ENCODE data around the gene ITSN1.

ITSN1 gene

DNA sequence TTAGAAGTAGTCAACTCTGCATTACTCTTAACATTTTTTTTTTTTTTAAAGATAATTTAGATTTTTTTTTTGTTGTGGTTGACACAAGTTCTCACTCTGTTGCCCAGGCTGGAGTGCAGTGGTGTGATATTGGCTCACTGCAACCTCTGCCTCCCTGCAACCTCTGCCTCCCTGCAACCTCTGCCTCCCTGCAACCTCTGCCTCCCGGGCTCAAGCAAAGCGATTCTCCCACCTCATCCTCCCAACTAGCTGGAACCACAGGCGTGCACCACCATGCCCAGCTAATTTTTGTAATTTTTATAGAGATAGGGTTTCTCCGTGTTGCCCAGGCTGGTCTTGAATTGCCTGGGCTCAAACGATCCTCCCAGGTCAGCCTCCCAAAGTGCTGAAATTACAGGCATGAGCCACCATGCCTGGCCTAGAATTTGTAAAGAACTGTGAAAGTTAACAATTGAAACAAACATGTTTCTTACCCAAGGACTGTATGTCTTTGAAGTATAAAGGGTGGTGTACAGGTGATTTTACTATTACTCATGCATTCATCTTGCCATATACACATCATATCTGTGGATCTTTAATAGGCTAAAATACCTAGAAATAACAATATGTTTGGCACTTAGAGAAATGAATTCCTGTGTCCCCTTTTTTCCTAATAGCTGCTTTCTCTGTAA is 158.6 kb downstream of the ITSN1 start:
- no peak for DNase-seq (ENCODE audit: extremely low spot score)
- TF ChIP-seq, protein P1, sequence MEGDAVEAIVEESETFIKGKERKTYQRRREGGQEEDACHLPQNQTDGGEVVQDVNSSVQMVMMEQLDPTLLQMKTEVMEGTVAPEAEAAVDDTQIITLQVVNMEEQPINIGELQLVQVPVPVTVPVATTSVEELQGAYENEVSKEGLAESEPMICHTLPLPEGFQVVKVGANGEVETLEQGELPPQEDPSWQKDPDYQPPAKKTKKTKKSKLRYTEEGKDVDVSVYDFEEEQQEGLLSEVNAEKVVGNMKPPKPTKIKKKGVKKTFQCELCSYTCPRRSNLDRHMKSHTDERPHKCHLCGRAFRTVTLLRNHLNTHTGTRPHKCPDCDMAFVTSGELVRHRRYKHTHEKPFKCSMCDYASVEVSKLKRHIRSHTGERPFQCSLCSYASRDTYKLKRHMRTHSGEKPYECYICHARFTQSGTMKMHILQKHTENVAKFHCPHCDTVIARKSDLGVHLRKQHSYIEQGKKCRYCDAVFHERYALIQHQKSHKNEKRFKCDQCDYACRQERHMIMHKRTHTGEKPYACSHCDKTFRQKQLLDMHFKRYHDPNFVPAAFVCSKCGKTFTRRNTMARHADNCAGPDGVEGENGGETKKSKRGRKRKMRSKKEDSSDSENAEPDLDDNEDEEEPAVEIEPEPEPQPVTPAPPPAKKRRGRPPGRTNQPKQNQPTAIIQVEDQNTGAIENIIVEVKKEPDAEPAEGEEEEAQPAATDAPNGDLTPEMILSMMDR (IDR thresholded peaks at IDR 0.05; ENCODE audit: control extremely low read depth, extremely low read depth, low read depth, missing control alignments), result no peak
- ChIA-PET CTCF (interaction anchor here (0.6 kb wide), 1 partner anchor 10 kb away, joined by 3 read pairs; no protein-coding TSS in a partner anchor), POLR2A (no interaction called here)

DNA sequence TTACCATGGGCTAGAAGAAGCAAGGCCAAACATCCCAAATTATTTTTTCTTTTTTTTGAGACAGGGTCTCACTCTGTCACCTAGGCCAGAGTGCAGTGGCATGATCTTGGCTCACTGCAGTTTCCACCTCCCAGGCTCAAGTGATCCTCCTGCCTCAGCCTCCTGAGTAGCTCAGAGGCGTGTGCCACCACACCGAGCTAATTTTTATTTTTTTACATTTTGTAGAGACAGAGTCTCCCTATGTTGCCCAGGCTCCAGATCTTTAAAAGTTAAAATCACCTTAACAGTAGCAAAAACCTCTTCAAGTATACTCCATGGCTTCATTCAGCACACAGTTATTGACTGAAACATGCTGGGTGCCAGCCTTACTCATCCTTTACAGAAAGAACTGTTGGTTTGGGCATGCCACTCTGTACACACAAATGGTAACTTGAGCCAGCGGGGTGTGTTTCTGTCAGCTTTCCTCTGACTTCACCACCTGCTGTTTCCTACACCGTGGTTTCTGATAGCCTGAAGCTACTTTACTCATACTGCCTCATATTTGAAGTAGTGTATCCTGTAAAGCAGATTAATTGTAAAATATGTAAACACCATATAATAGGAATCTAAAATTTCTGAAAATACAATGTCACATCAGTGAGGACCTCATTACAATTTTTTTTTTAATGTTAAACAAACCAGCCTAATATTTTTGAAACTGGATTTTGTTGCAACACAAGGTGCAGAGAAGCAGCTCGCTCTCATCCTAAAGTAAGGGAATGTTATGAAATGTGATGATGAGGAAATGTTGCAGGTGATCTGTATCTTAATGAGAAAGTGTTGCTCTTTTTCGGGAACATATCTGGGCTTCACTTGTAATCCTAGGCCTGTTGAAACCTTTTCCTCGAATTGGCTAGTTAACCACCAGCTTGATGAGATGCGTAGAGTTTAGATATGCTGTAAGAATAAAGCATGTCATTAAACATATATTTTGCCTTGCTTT is 159.4 kb downstream of the ITSN1 start:
- ChIA-PET POLR2A (no interaction called here), CTCF (interaction anchor here (0.6 to 1.3 kb wide), 2 partner anchors 10 to 21 kb away, joined by 3 read pairs; no protein-coding TSS in a partner anchor)
- DNase-seq (ENCODE audit: extremely low spot score), result no peak
- TF ChIP-seq, protein P1 (IDR thresholded peaks at IDR 0.05; ENCODE audit: control extremely low read depth, extremely low read depth, low read depth, missing control alignments), result no peak

DNA sequence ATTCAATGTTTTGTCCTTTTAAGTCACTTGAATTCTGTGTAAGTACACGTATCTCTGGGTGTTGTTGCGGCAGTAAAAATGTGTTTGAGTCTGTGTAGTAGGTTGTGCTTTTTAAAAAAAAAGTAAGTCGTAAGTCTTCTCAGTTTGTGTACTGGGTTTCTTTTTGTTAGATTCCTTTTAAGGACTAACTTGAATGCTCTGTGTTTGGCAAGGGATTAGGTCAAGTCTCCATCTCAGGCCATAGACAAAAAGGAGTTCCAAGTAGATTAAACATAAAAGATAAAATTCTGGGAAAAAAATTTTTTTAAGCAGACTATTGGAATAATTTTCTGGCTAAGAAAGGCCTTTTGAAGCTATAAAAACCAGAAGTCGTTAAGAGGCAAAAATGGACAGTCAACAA is 160.2 kb downstream of the ITSN1 start:
- POLR2A ChIA-PET, result no interaction called here
- CTCF ChIA-PET, result interaction anchor here (1.3 kb wide), 1 partner anchor 22 kb away, joined by 3 read pairs; no protein-coding TSS in a partner anchor
- TF ChIP-seq, protein P1 (IDR thresholded peaks at IDR 0.05; ENCODE audit: control extremely low read depth, extremely low read depth, low read depth, missing control alignments), result no peak
- no peak for DNase-seq (ENCODE audit: extremely low spot score)

DNA sequence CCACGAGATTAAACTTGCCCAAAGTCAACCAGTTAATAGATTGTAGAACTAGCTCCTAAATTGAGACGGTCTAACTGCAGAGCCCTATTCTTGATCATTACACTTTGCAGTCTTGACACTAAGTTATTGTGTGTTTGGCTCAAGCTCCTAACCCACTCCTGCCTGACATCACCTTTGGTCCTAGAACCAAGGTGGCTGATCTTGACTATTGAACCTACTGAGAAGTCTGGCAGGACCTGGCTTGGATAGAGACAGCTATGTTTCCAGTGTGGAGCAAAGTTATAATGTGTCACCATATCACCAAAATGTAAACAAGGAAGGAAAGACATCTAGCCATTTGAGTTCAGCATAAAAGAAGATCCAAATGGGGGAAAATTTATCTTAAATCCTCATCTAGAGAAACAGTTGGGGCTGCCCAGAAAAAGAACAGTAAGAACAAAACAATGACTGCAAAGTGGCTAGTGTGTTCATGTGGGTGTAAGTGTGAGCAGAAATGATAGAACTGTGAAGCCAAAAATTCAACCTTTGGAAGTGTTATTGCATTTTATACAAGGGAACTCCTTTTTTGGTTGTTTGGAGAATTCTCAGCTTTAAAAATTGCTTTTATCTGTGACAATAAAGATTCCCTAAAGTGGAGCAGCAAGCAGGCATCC is 166.5 kb downstream of the ITSN1 start:
- TF ChIP-seq, protein P1 (IDR thresholded peaks at IDR 0.05; ENCODE audit: control extremely low read depth, extremely low read depth, low read depth, missing control alignments), result no peak
- no peak for DNase-seq (ENCODE audit: extremely low spot score)
- CTCF ChIA-PET, result interaction anchor here (1.7 kb wide), 2 partner anchors 12 to 20 kb away, joined by 5 read pairs; no protein-coding TSS in a partner anchor
- POLR2A ChIA-PET, result no interaction called here

DNA sequence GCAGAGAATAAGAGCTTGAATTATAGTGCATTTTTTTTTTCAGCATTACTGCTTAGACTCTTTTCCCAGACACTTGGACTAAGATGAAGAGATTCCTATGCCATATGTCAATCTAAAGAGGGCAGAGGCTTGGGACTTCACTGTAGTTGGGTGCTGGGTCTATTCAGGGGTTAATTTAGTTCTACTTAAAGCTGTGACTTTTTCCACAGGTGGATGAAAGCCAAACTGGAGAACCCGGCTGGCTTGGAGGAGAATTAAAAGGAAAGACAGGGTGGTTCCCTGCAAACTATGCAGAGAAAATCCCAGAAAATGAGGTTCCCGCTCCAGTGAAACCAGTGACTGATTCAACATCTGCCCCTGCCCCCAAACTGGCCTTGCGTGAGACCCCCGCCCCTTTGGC is 168.5 kb downstream of the ITSN1 start:
- CTCF ChIA-PET, result interaction anchor here (1.2 to 2.0 kb wide), 2 partner anchors 10 kb away, joined by 3 to 5 read pairs; no protein-coding TSS in a partner anchor
- TF ChIP-seq, protein P1 (IDR thresholded peaks at IDR 0.05; ENCODE audit: control extremely low read depth, extremely low read depth, low read depth, missing control alignments), result no peak

More for the DNA sequence above, 168.5 kb downstream of the ITSN1 start:
- DNase-seq (ENCODE audit: extremely low spot score), result no peak
- POLR2A ChIA-PET, result interaction anchor here (0.7 kb wide), 1 partner anchor 204 kb away, joined by 3 read pairs; no protein-coding TSS in a partner anchor

Data from GM10248 (cell line).